IMR-90 (cell line): ENCODE results near the gene RASSF8. TPM values are rescaled to one million over a fixed set of nuclear protein-coding genes. Genes with fewer than 3 reads are reported as not detected.

ENCODE experiments used
- ATAC-seq: fragments of 200-7000 bp; cut with Tn5 transposase; 2 replicates; pipeline ENCODE4 v1.9.1; 2020; ENCODE audit warnings: low read depth, mild to moderate bottlenecking, moderate library complexity
- BruUV-seq: library from RNA; stranded (reverse); fragments of 400-500 nt; replicated peaks from 2 replicates; lab custom pipeline; 2021; lab: Mats Ljungman, UMichigan
- CTCF ChIA-PET: fragments of 300-600 bp; formaldehyde crosslinking; extraction: SDS; loops from one replicate; lab custom pipeline; 2021; ENCODE audit warnings: antibody characterized with exemption; lab: Yijun Ruan, JAX
- POLR2A ChIA-PET: fragments of 300-600 bp; sonication (Branson Sonifier 250); formaldehyde crosslinking; loops from one replicate; lab custom pipeline; 2022; ENCODE audit warnings: antibody characterized with exemption; ENCODE audit not compliant: unreplicated experiment; lab: Charles Lee
- DNase-seq: peaks from one replicate; pipeline ENCODE4 v3.0.0; 2013
- H2AFZ ChIP-seq: replicated peaks from 2 replicates; pipeline ENCODE3; 2013; ENCODE audit warnings: low read length, mild to moderate bottlenecking; ENCODE audit not compliant: poor library complexity
- H2AK5ac ChIP-seq: 2 replicates; pipeline ENCODE4 v1.6.1; 2013; ENCODE audit warnings: low read depth, low read length, inconsistent platforms
- H2AK9ac ChIP-seq: replicated peaks from 2 replicates; pipeline ENCODE3; 2013; ENCODE audit warnings: mild to moderate bottlenecking, low read depth, low read length, moderate library complexity; ENCODE audit not compliant: poor library complexity
- H2BK120ac ChIP-seq: 2 replicates; pipeline ENCODE4 v1.6.1; 2013; ENCODE audit warnings: low read depth, low read length, inconsistent platforms
- H2BK15ac ChIP-seq: 3 replicates; pipeline ENCODE4 v1.6.1; 2013; ENCODE audit warnings: low read depth, low read length, inconsistent platforms
- H2BK20ac ChIP-seq: 2 replicates; pipeline ENCODE4 v1.6.1; 2013; ENCODE audit warnings: low read depth, mild to moderate bottlenecking, inconsistent platforms, low read length, moderate library complexity
- H2BK5ac ChIP-seq: 2 replicates; pipeline ENCODE4 v1.6.1; 2013; ENCODE audit warnings: mild to moderate bottlenecking, low read depth, low read length, inconsistent platforms; ENCODE audit not compliant: poor library complexity, severe bottlenecking
- H3K14ac ChIP-seq: replicated peaks from 2 replicates; pipeline ENCODE4 v1.6.1; 2013; ENCODE audit warnings: low read depth, low read length, inconsistent platforms
- H3K18ac ChIP-seq: 2 replicates; pipeline ENCODE4 v1.6.1; 2013; ENCODE audit warnings: low read depth, low read length, control low read depth
- H3K23ac ChIP-seq: 2 replicates; pipeline ENCODE4 v1.6.1; 2013; ENCODE audit warnings: low read depth, low read length, inconsistent platforms
- H3K27ac ChIP-seq: 2 replicates; pipeline ENCODE4 v1.5.1; 2013; ENCODE audit warnings: mild to moderate bottlenecking, control low read depth, low read length; ENCODE audit not compliant: insufficient read depth
- H3K27me3 ChIP-seq: 2 replicates; pipeline ENCODE4 v1.6.1; 2013; ENCODE audit warnings: low read length; ENCODE audit not compliant: control insufficient read depth, insufficient read depth
- H3K36me3 ChIP-seq: 2 replicates; pipeline ENCODE4 v1.6.1; 2013; ENCODE audit warnings: low read length, mixed read lengths; ENCODE audit not compliant: control insufficient read depth, insufficient read depth
- H3K4ac ChIP-seq: 2 replicates; pipeline ENCODE4 v1.6.1; 2013; ENCODE audit warnings: low read depth, low read length, inconsistent platforms
- H3K4me1 ChIP-seq: 2 replicates; pipeline ENCODE4 v1.6.1; 2013; ENCODE audit warnings: low read length, mixed read lengths; ENCODE audit not compliant: control insufficient read depth, insufficient read depth
- H3K4me2 ChIP-seq: 2 replicates; pipeline ENCODE4 v1.6.1; 2013; ENCODE audit warnings: low read depth, mild to moderate bottlenecking, control low read depth, low read length, moderate library complexity
- H3K4me3 ChIP-seq: 2 replicates; pipeline ENCODE4 v1.5.1; 2013; ENCODE audit warnings: low read depth, mild to moderate bottlenecking, control low read depth, low read length, moderate library complexity; ENCODE audit not compliant: insufficient read depth
- H3K56ac ChIP-seq: 2 replicates; pipeline ENCODE4 v1.6.1; 2013; ENCODE audit warnings: low read length, inconsistent platforms; ENCODE audit not compliant: insufficient read depth; ENCODE audit errors: extremely low read depth
- H3K79me1 ChIP-seq, 2 experiments: 2 replicates each; pipeline ENCODE4 v1.6.1; 2013; ENCODE audit warnings: low read length in 2 of 2, inconsistent platforms in 1 of 2, low read depth in 1 of 2
- H3K9ac ChIP-seq: 2 replicates; pipeline ENCODE4 v1.6.1; 2013; ENCODE audit warnings: low read depth, low read length, control low read depth
- H3K9me1 ChIP-seq: 2 replicates; pipeline ENCODE4 v1.6.1; 2013; ENCODE audit warnings: low read length, inconsistent platforms; ENCODE audit not compliant: insufficient read depth
- H3K9me3 ChIP-seq: 2 replicates; pipeline ENCODE4 v1.6.1; 2013; ENCODE audit warnings: low read length; ENCODE audit not compliant: control insufficient read depth, insufficient read depth
- H4K20me1 ChIP-seq: 2 replicates; pipeline ENCODE4 v1.6.1; 2013; ENCODE audit warnings: low read length, inconsistent platforms; ENCODE audit not compliant: insufficient read depth
- H4K5ac ChIP-seq: 2 replicates; pipeline ENCODE4 v1.6.1; 2013; ENCODE audit warnings: mild to moderate bottlenecking, low read depth, low read length, control low read depth
- H4K8ac ChIP-seq, 2 experiments: 2 replicates each; pipeline ENCODE4 v1.6.1; 2013; ENCODE audit warnings: low read depth in 2 of 2, low read length in 2 of 2, control low read depth in 1 of 2, inconsistent platforms in 1 of 2
- H4K91ac ChIP-seq: 2 replicates; pipeline ENCODE4 v1.6.1; 2013; ENCODE audit warnings: low read depth, low read length, inconsistent platforms; ENCODE audit not compliant: insufficient read depth
- BHLHE40 ChIP-seq: fragments of 150-350 bp; IDR thresholded peaks from 2 replicates; pipeline ENCODE4 v1.6.1; 2016; ENCODE audit warnings: mild to moderate bottlenecking, low read depth, low read length
- MAFK ChIP-seq: IDR thresholded peaks from 2 replicates; pipeline ENCODE4 v1.6.1; 2012; ENCODE audit warnings: low read depth, low read length, improper control_type of control experiment
- SMC3 ChIP-seq: fragments of 150-350 bp; IDR thresholded peaks from 2 replicates; pipeline ENCODE4 v1.6.1; 2016; ENCODE audit warnings: low read depth, mild to moderate bottlenecking, antibody characterized with exemption, low read length, moderate library complexity
- WGBS, 2 experiments: methylation state at CpG; one replicate each; pipeline versions ENCODE4 v1.1.5 to v1.1.7; 2013; ENCODE audit warnings: missing lambda C conversion rate in 2 of 2; ENCODE audit not compliant: insufficient read length in 1 of 2; ENCODE audit errors: extremely low coverage in 2 of 2; 5-methylcytosine and 5-hydroxymethylcytosine counted together
- dilution Hi-C: fragments of 300-500 bp; cut with HindIII; formaldehyde crosslinking; loops from one replicate; pipeline ENCODE4 v1.14.3; 2018; ENCODE audit warnings: low sequenced_read_pairs; ENCODE audit not compliant: unreplicated experiment
- in situ Hi-C: fragments of 300-500 bp; cut with MboI; formaldehyde crosslinking; loops from 3 replicates; pipeline ENCODE4 v1.14.3; 2019; ENCODE audit warnings: low sequenced_read_pairs, inconsistent platforms, mixed read lengths
- intact Hi-C: fragments of 100-400 bp; cut with micrococcal nuclease; formaldehyde crosslinking; loops from 2 replicates; pipeline ENCODE4 v1.10.0; 2022
- polyA plus RNA-seq, 3 experiments: library from polyadenylated mRNA; depleted of rRNA; stranded (reverse); fragments of >200 nt; gene quantifications; 2 replicates each; pipeline ENCODE4 v1.2.3, GENCODE V29; 2012; ENCODE audit warnings: low replicate concordance in 1 of 3
- total RNA-seq: library from RNA; depleted of rRNA; stranded (reverse); fragments of >200 nt; gene quantifications from 2 replicates; pipeline ENCODE4 v1.2.3, GENCODE V29; 2012

Gene RASSF8
- total and polyA plus RNA-seq, 2 of the 4 experiments (the other 2 are of a cell fraction): 10.8 to 50.5 TPM

GRCh38 chr12:25984759-25985158, 26.3 kb downstream of the RASSF8 start:
- Histone ChIP-seq H4K20me1 (peaks cover 51% of the 10 kb centered on the region), H2AFZ (no peak overlapping the region), H2BK5ac (no peak overlapping the region), H2BK15ac (no peak overlapping the region), H3K79me1 (peaks cover 19 to 84% of the 10 kb centered on the region in 2 experiments; a peak in 3 of 4 replicates), H3K9me3 (no peaks in the 10 kb centered on the region), H4K5ac (no peak overlapping the region), H2AK5ac (no peak overlapping the region), H3K56ac (no peak overlapping the region), H3K27ac (no peak overlapping the region), H2BK120ac (no peak overlapping the region), H3K4ac (no peak overlapping the region), H3K27me3 (no peaks in the 10 kb centered on the region), H3K23ac (no peak overlapping the region), H4K91ac (no peak overlapping the region), H3K9me1 (peaks cover 12% of the 10 kb centered on the region; the same call in 1 of the 2 replicates), H3K14ac (no peak overlapping the region), H3K18ac (no peak overlapping the region), H3K4me3 (no peak overlapping the region), H4K8ac (no peak overlapping the region), H2AK9ac (no peak overlapping the region), H3K9ac (no peak overlapping the region), H3K4me1 (peaks cover 4% of the 10 kb centered on the region), H2BK20ac (no peak overlapping the region), H3K4me2 (no peak overlapping the region), H3K36me3 (no peaks in the 10 kb centered on the region; the same call in 1 of the 2 replicates)
- POLR2A ChIA-PET: no interaction called here
- intact Hi-C loops (no loop called here), in situ Hi-C loops (no loop called here), dilution Hi-C loops (no loop called here)
- DNase-seq (no peak), ATAC-seq (no peak)
- BruUV-seq: no TSS peak
- TF ChIP-seq MAFK: peak; percentile 53; the same call in 1 of the 2 replicates
- no peak for TF ChIP-seq BHLHE40
- no peak for TF ChIP-seq SMC3
- no CpG with 5 or more reads among the region's 2 CpGs for WGBS, 2 experiments
- CTCF ChIA-PET: no interaction called here
